ENCODE results near the gene LDLRAD4.
A peak's percentile ranks its signal among the peaks of the same experiment; 100 is the strongest.

The LDLRAD4 gene

GRCh38 chr18:13550418-13551304 is 332.1 kb downstream of the LDLRAD4 start:
- DNase-seq (ENCODE audit: low spot score), result no peak

- no peak for DNase-seq (ENCODE audit: low spot score)
Observed at GRCh38 chr18:13551305-13551603, 332.7 kb downstream of the LDLRAD4 start.

- no peak for DNase-seq (ENCODE audit: low spot score)
Observed at GRCh38 chr18:13551841-13552733, 333.5 kb downstream of the LDLRAD4 start.

- no peak for DNase-seq (ENCODE audit: low spot score)
Observed at GRCh38 chr18:13553449-13553848, 334.9 kb downstream of the LDLRAD4 start.

GRCh38 chr18:13555192-13555591 is 336.6 kb downstream of the LDLRAD4 start:
- DNase-seq (ENCODE audit: low spot score), result no peak

- DNase-seq (ENCODE audit: low spot score), result no peak
Observed at GRCh38 chr18:13555865-13556264, 337.3 kb downstream of the LDLRAD4 start.

- no peak for DNase-seq (ENCODE audit: low spot score)
Observed at GRCh38 chr18:13556502-13556901, 337.9 kb downstream of the LDLRAD4 start.

- peak; percentile 64 for DNase-seq (ENCODE audit: low spot score)
Observed at GRCh38 chr18:13558124-13558523, 339.6 kb downstream of the LDLRAD4 start.

- DNase-seq (ENCODE audit: low spot score), result no peak
Observed at GRCh38 chr18:13558790-13559189, 340.2 kb downstream of the LDLRAD4 start.

GRCh38 chr18:13559754-13560153 is 341.2 kb downstream of the LDLRAD4 start:
- no peak for DNase-seq (ENCODE audit: low spot score)

GRCh38 chr18:13560306-13560705 is 341.7 kb downstream of the LDLRAD4 start:
- DNase-seq (ENCODE audit: low spot score), result no peak

- no peak for DNase-seq (ENCODE audit: low spot score)
Observed at GRCh38 chr18:13562494-13563029, 344.0 kb downstream of the LDLRAD4 start.

- DNase-seq (ENCODE audit: low spot score), result no peak
Observed at GRCh38 chr18:13563390-13563805, 344.8 kb downstream of the LDLRAD4 start.

- DNase-seq (ENCODE audit: low spot score), result no peak
Observed at GRCh38 chr18:13564579-13564978, 346.0 kb downstream of the LDLRAD4 start.

- peak; percentile 12 for DNase-seq (ENCODE audit: low spot score)
Observed at GRCh38 chr18:13565228-13565627, 346.7 kb downstream of the LDLRAD4 start.

GRCh38 chr18:13566941-13567746 is 348.6 kb downstream of the LDLRAD4 start:
- DNase-seq (ENCODE audit: low spot score), result peak; percentile 12

GRCh38 chr18:13568443-13569392 is 350.2 kb downstream of the LDLRAD4 start:
- DNase-seq (ENCODE audit: low spot score), result no peak

- DNase-seq (ENCODE audit: low spot score), result no peak
Observed at GRCh38 chr18:13570216-13570615, 351.7 kb downstream of the LDLRAD4 start.

- DNase-seq (ENCODE audit: low spot score), result peak; percentile 58
Observed at GRCh38 chr18:13570856-13571495, 352.4 kb downstream of the LDLRAD4 start.

- no peak for DNase-seq (ENCODE audit: low spot score)
Observed at GRCh38 chr18:13572148-13572547, 353.6 kb downstream of the LDLRAD4 start.
